Measurements from ENCODE around the gene MAPKAP1.

DNA sequence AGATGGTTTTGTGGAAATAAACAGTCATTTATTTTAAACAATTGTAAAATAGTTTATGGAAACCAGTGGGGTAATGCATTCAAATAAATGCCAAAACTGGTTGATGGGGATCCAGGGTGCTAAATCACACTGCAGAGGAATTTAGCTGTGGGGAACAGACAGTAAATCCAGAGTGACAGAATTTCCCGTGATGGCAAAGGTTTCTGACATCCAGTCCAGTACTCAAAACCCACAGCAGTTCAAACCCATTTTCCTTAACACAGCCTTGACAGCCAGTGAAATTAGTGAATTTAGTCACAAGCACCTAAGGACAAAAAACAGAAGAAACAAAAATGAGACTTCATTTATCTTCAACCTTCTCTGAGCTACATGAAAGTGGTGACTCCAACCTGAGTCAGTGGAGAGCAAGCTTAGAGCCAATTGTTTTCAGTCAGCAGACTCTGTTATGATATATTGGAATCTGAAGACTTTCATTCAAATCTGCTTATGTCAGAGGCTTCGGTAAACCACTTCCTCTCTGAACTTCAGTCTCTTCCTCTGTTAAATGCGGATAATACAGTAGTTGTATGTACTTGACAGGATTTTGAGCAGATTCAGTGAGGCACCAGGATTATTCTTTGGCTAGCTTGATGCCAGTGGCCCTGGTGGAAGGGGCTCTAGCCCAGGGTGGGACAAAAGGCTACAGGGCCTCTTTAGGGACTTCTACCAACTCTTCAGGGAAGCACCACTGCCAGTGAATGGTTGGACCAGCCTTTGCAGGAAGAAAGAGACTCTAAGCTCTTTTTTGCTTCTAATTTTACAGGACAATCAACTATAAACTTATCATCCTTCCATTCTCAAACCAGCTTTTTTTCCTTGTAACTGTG is 185.3 kb downstream of the MAPKAP1 start:
- TF ChIP-seq, protein P1, sequence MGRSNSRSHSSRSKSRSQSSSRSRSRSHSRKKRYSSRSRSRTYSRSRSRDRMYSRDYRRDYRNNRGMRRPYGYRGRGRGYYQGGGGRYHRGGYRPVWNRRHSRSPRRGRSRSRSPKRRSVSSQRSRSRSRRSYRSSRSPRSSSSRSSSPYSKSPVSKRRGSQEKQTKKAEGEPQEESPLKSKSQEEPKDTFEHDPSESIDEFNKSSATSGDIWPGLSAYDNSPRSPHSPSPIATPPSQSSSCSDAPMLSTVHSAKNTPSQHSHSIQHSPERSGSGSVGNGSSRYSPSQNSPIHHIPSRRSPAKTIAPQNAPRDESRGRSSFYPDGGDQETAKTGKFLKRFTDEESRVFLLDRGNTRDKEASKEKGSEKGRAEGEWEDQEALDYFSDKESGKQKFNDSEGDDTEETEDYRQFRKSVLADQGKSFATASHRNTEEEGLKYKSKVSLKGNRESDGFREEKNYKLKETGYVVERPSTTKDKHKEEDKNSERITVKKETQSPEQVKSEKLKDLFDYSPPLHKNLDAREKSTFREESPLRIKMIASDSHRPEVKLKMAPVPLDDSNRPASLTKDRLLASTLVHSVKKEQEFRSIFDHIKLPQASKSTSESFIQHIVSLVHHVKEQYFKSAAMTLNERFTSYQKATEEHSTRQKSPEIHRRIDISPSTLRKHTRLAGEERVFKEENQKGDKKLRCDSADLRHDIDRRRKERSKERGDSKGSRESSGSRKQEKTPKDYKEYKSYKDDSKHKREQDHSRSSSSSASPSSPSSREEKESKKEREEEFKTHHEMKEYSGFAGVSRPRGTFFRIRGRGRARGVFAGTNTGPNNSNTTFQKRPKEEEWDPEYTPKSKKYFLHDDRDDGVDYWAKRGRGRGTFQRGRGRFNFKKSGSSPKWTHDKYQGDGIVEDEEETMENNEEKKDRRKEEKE (IDR thresholded peaks at IDR 0.05; ENCODE audit: borderline replicate concordance in 1 of 2, control insufficient read depth in 1 of 2, low read depth in 2 of 2, low read length in 1 of 2): no peak
- TF ChIP-seq EZH2 (IDR thresholded peaks at IDR 0.05; ENCODE audit: borderline replicate concordance, low read depth, low read length): no peak
- TF ChIP-seq U2AF2 (optimal IDR thresholded peaks at IDR 0.05; ENCODE audit: low read depth, low read length): no peak
- TF ChIP-seq ARNT (IDR thresholded peaks at IDR 0.05): no peak
- TF ChIP-seq, protein P2, sequence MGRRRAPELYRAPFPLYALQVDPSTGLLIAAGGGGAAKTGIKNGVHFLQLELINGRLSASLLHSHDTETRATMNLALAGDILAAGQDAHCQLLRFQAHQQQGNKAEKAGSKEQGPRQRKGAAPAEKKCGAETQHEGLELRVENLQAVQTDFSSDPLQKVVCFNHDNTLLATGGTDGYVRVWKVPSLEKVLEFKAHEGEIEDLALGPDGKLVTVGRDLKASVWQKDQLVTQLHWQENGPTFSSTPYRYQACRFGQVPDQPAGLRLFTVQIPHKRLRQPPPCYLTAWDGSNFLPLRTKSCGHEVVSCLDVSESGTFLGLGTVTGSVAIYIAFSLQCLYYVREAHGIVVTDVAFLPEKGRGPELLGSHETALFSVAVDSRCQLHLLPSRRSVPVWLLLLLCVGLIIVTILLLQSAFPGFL (CRISPR knock-in tag; IDR thresholded peaks at IDR 0.05): no peak
- no peak for TF ChIP-seq EHMT2 (IDR thresholded peaks at IDR 0.05)
- TF ChIP-seq ZNF589 (CRISPR knock-in tag; IDR thresholded peaks at IDR 0.05; ENCODE audit: low read depth): no peak
- TF ChIP-seq, protein P3, sequence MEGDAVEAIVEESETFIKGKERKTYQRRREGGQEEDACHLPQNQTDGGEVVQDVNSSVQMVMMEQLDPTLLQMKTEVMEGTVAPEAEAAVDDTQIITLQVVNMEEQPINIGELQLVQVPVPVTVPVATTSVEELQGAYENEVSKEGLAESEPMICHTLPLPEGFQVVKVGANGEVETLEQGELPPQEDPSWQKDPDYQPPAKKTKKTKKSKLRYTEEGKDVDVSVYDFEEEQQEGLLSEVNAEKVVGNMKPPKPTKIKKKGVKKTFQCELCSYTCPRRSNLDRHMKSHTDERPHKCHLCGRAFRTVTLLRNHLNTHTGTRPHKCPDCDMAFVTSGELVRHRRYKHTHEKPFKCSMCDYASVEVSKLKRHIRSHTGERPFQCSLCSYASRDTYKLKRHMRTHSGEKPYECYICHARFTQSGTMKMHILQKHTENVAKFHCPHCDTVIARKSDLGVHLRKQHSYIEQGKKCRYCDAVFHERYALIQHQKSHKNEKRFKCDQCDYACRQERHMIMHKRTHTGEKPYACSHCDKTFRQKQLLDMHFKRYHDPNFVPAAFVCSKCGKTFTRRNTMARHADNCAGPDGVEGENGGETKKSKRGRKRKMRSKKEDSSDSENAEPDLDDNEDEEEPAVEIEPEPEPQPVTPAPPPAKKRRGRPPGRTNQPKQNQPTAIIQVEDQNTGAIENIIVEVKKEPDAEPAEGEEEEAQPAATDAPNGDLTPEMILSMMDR (IDR thresholded peaks at IDR 0.05 in 2 of 3, conservative IDR thresholded peaks at IDR 0.05 in 1 of 3; ENCODE audit: insufficient read depth in 2 of 3, low read depth in 1 of 3, low read length in 3 of 3): no peak
- TF ChIP-seq SRSF9 (IDR thresholded peaks at IDR 0.05; ENCODE audit: borderline replicate concordance, low read depth, low read length): no peak
- TF ChIP-seq, protein P4, sequence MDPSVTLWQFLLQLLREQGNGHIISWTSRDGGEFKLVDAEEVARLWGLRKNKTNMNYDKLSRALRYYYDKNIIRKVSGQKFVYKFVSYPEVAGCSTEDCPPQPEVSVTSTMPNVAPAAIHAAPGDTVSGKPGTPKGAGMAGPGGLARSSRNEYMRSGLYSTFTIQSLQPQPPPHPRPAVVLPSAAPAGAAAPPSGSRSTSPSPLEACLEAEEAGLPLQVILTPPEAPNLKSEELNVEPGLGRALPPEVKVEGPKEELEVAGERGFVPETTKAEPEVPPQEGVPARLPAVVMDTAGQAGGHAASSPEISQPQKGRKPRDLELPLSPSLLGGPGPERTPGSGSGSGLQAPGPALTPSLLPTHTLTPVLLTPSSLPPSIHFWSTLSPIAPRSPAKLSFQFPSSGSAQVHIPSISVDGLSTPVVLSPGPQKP (CRISPR knock-in tag; IDR thresholded peaks at IDR 0.05): no peak
- TF ChIP-seq MYC (IDR thresholded peaks at IDR 0.05; ENCODE audit: low read depth, low read length): no peak
- TF ChIP-seq MYC (CRISPR knock-in tag; IDR thresholded peaks at IDR 0.05; ENCODE audit: borderline replicate concordance, low read depth): no peak
- no peak for TF ChIP-seq NR2F6 (CRISPR knock-in tag; IDR thresholded peaks at IDR 0.05)
- TF ChIP-seq, protein P5, sequence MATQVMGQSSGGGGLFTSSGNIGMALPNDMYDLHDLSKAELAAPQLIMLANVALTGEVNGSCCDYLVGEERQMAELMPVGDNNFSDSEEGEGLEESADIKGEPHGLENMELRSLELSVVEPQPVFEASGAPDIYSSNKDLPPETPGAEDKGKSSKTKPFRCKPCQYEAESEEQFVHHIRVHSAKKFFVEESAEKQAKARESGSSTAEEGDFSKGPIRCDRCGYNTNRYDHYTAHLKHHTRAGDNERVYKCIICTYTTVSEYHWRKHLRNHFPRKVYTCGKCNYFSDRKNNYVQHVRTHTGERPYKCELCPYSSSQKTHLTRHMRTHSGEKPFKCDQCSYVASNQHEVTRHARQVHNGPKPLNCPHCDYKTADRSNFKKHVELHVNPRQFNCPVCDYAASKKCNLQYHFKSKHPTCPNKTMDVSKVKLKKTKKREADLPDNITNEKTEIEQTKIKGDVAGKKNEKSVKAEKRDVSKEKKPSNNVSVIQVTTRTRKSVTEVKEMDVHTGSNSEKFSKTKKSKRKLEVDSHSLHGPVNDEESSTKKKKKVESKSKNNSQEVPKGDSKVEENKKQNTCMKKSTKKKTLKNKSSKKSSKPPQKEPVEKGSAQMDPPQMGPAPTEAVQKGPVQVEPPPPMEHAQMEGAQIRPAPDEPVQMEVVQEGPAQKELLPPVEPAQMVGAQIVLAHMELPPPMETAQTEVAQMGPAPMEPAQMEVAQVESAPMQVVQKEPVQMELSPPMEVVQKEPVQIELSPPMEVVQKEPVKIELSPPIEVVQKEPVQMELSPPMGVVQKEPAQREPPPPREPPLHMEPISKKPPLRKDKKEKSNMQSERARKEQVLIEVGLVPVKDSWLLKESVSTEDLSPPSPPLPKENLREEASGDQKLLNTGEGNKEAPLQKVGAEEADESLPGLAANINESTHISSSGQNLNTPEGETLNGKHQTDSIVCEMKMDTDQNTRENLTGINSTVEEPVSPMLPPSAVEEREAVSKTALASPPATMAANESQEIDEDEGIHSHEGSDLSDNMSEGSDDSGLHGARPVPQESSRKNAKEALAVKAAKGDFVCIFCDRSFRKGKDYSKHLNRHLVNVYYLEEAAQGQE (IDR thresholded peaks at IDR 0.05; ENCODE audit: borderline replicate concordance): no peak
- TF ChIP-seq, protein P5 (CRISPR knock-in tag; IDR thresholded peaks at IDR 0.05; ENCODE audit: low read depth): no peak

All from K562 (cell line).